Effector memory CD4-positive, alpha-beta T cell (primary cell): ENCODE results near the gene DDIT3.
A peak's percentile ranks its signal among the peaks of the same experiment; 100 is the strongest.
"Not testable (repeated sequence)": the region's sequence is repeated elsewhere in the genome, so short reads cannot be mapped to it uniquely, and the experiment has no call there.

Experiments used
- DNase-seq, 3 donors: peaks; one replicate each; pipeline ENCODE4 v3.0.0-alpha.2; 2020
- H3K27ac ChIP-seq: 2 replicates; pipeline ENCODE4 v1.7.0; 2013; ENCODE audit warnings: mild to moderate bottlenecking, low read length, moderate library complexity; ENCODE audit not compliant: insufficient read depth, poor library complexity, severe bottlenecking
- H3K27me3 ChIP-seq: replicated peaks from 2 replicates; pipeline ENCODE4 v1.7.0; 2013; ENCODE audit warnings: mild to moderate bottlenecking, low read length; ENCODE audit not compliant: insufficient read depth, control insufficient read depth, poor library complexity, severe bottlenecking
- H3K36me3 ChIP-seq: 2 replicates; pipeline ENCODE4 v1.7.0; 2013; ENCODE audit warnings: mild to moderate bottlenecking, low read length, moderate library complexity; ENCODE audit not compliant: control insufficient read depth, insufficient read depth
- H3K4me1 ChIP-seq: 2 replicates; pipeline ENCODE4 v1.7.0; 2013; ENCODE audit warnings: low read length, mild to moderate bottlenecking; ENCODE audit not compliant: control insufficient read depth, insufficient read depth, poor library complexity, severe bottlenecking
- H3K4me3 ChIP-seq: 2 replicates; pipeline ENCODE4 v1.7.0; 2013; ENCODE audit warnings: low read length, low read depth, mild to moderate bottlenecking; ENCODE audit not compliant: insufficient read depth, poor library complexity, severe bottlenecking
- H3K9me3 ChIP-seq: 2 replicates; pipeline ENCODE4 v1.7.0; 2013; ENCODE audit warnings: mild to moderate bottlenecking, low read length, moderate library complexity; ENCODE audit not compliant: control insufficient read depth
- total RNA-seq, 3 donors: gene quantifications; one replicate each; lab custom pipeline; 2026; lab: John Stamatoyannopoulos, UW

The DDIT3 gene, protein sequence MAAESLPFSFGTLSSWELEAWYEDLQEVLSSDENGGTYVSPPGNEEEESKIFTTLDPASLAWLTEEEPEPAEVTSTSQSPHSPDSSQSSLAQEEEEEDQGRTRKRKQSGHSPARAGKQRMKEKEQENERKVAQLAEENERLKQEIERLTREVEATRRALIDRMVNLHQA
- total RNA-seq = 119 to 192 (median 120) reads per million in 3 donors

DNA sequence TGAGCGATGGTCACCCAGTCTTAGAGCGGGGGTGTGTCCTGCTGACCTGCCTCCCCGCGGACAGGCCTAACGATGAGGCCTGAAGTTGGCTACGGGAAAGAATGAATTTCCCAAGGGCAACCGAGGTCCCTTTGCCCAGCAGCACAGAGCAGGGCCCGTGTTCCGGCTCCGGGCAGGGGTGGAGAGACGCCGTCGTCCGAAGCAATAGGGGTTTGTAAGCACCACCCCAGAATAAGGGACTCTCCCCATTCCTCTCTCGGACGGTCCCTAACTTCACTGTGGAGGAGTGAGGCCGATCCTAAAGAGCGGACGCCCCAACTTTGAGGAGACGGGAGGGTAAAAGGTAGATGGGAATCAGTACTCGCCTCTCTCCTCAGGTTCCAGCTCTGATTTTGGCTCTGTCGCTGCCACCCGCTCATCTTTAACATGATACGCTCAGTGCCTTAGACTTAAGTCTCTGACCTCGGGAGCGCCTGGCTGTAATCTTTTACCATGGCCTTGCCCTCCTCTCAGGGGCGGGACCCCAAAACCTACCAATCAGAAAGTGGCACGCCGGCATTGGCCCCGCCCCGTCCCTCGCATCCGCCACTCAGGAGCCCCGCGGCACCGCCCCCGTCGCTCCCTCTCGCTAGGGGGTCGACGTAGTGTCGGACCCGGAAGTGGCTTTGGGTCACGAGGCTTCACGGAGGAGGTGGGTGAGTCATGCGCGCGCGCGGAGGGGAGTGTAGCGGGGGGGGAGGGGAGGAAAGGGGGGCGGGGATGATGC lies at the start of gene DDIT3:
DDIT3 (minus strand) TSS at position 462 of the 766 bp plus-strand sequence. CDS start 3,108 bp downstream, outside the sequence.
- peaks cover 27% of the 10 kb centered on the region for H3K36me3 ChIP-seq
- peak within 1 kb of the TSS; percentile 95 for H3K27ac ChIP-seq
- DNase-seq = peak; percentile 99 to 100 (median 100)
- peak within 1 kb of the TSS; percentile 71 for H3K4me3 ChIP-seq
- H3K4me1 ChIP-seq = peaks cover 39% of the 10 kb centered on the region
- no peaks in the 10 kb centered on the region for H3K9me3 ChIP-seq
- H3K27me3 ChIP-seq = no peaks in the 10 kb centered on the region

DNA sequence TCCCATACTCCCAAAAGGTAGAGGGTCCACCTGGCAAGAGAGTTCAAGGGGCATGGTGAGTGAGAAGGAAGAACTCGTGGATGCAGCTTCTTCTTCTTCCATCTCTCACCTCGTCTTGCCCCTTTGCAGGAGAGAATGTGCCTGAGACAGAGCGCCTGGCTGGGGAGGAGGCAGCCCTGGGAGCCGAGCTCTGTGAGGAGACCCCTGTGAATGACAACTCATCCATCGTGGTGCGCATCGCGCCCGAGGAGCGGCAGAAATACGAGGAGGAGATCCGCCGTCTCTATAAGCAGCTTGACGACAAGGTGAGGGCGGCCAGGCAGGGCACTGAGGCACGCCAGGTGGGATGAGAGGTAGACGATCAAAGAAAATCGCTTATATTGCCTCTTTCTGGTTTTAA lies 49.5 kb upstream of the DDIT3 start:
- H3K36me3 ChIP-seq = no peaks in the 10 kb centered on the region

DNA sequence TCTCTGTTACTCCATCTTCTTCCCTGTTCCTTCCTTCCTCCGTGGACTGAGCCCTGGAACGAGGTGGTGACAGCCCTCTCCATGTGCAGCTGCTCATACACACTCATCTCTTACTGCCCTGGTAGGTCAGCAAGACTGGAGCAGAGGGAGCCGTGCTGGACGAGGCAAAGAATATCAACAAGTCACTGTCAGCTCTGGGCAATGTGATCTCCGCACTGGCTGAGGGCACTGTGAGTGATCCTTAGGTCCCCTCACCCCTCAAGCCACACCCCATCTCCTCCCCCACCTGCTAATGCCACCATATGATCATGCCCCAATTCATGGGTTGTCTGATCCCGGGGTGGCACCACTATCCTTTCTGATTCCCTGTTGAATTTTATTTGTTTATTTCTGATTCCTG lies 48.5 kb upstream of the DDIT3 start:
- H3K36me3 ChIP-seq = no peaks in the 10 kb centered on the region
- H3K4me3 ChIP-seq = no peak overlapping the region
- no peaks in the 10 kb centered on the region for H3K9me3 ChIP-seq
- H3K27ac ChIP-seq = no peak overlapping the region
- H3K27me3 ChIP-seq = no peaks in the 10 kb centered on the region
- no peak for DNase-seq
- H3K4me1 ChIP-seq = no peaks in the 10 kb centered on the region

More for the DNA sequence above, 49.5 kb upstream of the DDIT3 start:
- Histone ChIP-seq H3K27ac (no peak overlapping the region), H3K4me1 (no peaks in the 10 kb centered on the region), H3K4me3 (no peak overlapping the region), H3K27me3 (no peaks in the 10 kb centered on the region), H3K9me3 (no peaks in the 10 kb centered on the region)
- no peak for DNase-seq

DNA sequence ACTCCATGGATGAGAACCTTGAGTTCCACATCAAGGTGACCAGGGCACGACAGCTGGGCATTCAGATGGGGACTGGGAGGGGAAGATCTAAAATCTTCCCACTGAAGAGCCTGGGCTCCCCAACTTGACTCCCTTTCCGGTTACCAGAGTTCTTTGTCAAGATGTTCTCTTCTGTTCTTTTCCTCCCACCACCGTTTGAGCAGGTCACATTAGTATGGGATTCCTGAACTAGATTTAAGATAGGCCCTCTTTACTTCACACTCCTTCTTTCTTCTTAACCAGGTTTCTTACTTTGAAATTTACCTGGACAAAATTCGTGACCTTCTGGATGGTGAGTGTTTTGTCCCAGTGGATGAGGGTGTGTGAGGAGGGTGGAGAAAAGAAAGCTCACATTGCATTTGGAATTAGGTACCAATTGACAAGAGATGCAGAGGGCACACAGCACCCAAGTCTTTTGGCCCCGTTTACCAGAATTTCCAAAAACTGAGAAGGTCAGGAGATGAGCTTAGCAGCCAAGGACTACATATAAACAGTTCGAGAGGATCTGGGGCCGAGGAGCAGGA lies 43.9 kb upstream of the DDIT3 start:
- no peaks in the 10 kb centered on the region for H3K36me3 ChIP-seq
- H3K4me3 ChIP-seq = no peak overlapping the region
- H3K27me3 ChIP-seq = no peaks in the 10 kb centered on the region
- no peaks in the 10 kb centered on the region for H3K4me1 ChIP-seq
- no peaks in the 10 kb centered on the region for H3K9me3 ChIP-seq
- DNase-seq = no peak
- no peak overlapping the region for H3K27ac ChIP-seq

DNA sequence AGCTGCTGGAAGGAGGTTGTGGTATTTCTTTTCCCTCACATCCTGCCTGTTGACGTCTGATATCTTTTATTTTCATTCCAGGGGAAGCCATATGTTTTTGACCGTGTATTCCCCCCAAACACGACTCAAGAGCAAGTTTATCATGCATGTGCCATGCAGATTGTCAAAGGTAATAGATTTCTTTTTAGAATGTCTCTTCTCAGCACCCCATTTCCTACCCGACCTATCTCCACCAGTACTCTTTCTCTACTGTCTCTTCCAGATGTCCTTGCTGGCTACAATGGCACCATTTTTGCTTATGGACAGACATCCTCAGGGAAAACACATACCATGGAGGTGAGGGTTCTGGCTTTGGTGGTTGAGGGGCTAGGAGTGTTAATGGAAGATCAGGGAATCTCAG lies 43.0 kb upstream of the DDIT3 start:
- no peak for DNase-seq

DNA sequence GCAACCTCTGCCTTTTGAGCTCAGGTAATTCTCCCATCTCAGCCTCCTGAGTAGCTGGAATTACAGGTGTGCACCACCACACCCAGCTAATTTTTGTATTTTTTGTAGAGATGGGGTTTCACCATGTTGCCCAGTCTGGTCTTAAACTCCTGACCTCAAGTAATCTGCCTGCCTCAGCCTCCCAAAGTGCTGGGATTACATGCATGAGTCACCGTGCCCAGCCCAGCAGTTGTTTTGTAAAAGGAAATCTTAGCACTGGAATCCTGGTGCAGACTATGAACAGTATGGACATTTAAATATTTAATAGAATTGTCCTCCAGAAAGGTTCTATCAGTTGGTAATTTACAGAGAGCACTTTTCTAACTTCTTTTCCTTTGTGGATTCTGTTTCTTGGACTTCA lies 40.8 kb upstream of the DDIT3 start:
- H3K4me3 ChIP-seq, H3K27me3 ChIP-seq, H3K36me3 ChIP-seq, H3K27ac ChIP-seq, DNase-seq, H3K9me3 ChIP-seq, H3K4me1 ChIP-seq: not testable (repeated sequence)

More for the DNA sequence above, 43.0 kb upstream of the DDIT3 start:
- Histone ChIP-seq H3K9me3 (no peaks in the 10 kb centered on the region), H3K27ac (no peak overlapping the region), H3K4me1 (no peaks in the 10 kb centered on the region), H3K4me3 (no peak overlapping the region), H3K36me3 (no peaks in the 10 kb centered on the region), H3K27me3 (no peaks in the 10 kb centered on the region)

DNA sequence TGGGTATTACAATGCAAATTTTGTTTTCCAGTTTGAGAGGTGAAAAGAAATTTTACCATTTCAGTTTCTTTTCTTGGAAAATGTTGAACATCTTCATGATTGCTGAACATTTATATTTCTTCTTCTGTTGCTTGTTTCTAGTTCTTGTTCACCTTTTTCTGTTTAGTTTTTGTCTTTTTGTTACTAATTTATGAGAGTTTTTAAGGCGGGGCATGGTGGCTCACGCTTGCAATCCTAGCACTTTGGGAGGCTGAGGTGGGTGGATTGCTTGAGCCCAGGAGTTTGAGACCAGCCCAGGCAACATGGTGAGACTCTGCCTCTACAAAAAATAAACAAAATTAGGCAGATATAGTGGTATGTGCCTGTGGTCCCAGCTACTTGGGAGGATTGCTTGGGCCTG lies 40.2 kb upstream of the DDIT3 start:
- Histone ChIP-seq H3K4me1 (no peaks in the 10 kb centered on the region), H3K9me3 (no peaks in the 10 kb centered on the region), H3K27me3 (no peaks in the 10 kb centered on the region), H3K4me3 (no peak overlapping the region), H3K27ac (no peak overlapping the region), H3K36me3 (no peaks in the 10 kb centered on the region)
- DNase-seq = no peak

DNA sequence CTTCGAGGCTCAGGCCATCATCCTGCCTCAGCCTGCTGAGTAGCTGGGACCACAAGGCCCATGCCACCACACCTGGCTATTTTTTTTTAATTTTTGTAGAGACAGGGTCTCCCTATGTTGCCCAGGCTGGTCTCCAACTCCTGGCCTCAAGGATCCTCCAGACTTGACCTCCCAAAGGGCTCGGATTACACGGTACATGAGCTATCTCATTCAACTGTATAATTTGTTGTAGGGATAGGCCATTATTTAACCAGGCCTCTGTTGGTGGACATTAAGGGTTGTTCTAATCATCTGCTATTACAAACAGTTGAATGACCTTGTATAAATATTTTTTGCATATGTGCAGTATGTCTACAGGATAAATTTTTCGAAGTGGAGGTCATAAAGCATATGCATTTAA lies 38.5 kb upstream of the DDIT3 start:
- Histone ChIP-seq H3K4me1 (no peaks in the 10 kb centered on the region), H3K9me3 (no peaks in the 10 kb centered on the region), H3K27ac (no peak overlapping the region), H3K36me3 (no peaks in the 10 kb centered on the region), H3K27me3 (no peaks in the 10 kb centered on the region), H3K4me3 (no peak overlapping the region)
- no peak for DNase-seq

DNA sequence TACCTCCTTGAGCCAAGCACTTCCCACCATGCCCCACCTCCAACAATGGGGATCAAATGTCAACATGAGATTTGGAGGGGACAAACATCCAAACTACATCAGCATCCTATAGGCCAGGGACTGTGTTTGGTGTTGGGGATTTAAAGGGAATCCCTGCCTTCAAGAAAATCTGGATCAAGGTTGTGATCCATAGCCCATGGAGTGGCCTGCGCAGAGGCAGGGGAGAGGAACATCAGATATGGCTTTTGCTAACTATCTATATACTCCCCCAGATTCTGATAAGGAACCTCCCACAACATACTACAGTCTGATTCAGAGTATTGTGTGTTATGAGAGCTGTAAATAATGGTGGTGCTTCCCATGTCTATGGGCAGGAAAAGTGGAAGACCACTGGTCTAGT lies 34.6 kb upstream of the DDIT3 start:
- DNase-seq = no peak
- no peak overlapping the region for H3K27ac ChIP-seq
- H3K4me3 ChIP-seq = no peak overlapping the region
- no peaks in the 10 kb centered on the region for H3K27me3 ChIP-seq
- peaks cover 5% of the 10 kb centered on the region for H3K4me1 ChIP-seq
- H3K9me3 ChIP-seq = no peaks in the 10 kb centered on the region
- H3K36me3 ChIP-seq = no peaks in the 10 kb centered on the region

DNA sequence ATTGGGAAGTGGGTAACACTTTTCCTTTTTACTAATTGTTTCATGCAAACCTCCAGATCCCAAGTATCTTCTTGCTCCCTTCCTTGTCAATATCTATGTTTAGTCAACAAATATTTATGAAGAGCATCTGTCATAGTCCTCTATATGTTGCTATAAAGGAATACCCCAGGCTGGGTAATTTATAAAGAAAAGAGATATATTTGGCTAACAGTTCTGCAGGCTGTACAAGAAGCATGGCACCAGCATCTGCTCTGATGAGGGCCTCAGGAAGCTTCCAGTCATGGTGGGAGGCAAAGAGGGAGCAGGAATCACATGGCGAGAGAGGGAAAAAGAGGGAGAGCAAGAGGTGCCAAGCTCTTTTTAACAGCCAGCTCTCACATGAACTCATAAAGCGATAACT lies 34.1 kb upstream of the DDIT3 start:
- no peak for DNase-seq
- H3K27me3 ChIP-seq = no peaks in the 10 kb centered on the region
- no peak overlapping the region for H3K4me3 ChIP-seq
- H3K27ac ChIP-seq = no peak overlapping the region
- no peaks in the 10 kb centered on the region for H3K36me3 ChIP-seq
- H3K9me3 ChIP-seq = no peaks in the 10 kb centered on the region
- peaks cover 10% of the 10 kb centered on the region for H3K4me1 ChIP-seq
